Uterus (tissue), 2 donors: Measurements from ENCODE around the gene DHRS12.

Experiments
- POLR2A ChIP-seq, 2 donors: fragments of 450-650 bp; IDR thresholded peaks; one replicate each; pipeline ENCODE4 v1.6.1; 2016; ENCODE audit warnings: antibody characterized with exemption in 2 of 2, mild to moderate bottlenecking in 1 of 2, moderate library complexity in 1 of 2
- TF ChIP-seq, protein P1 (sequence below), 4 experiments: fragments of 200-600 bp in 2 of 4; fragments of 450-650 bp in 2 of 4; sonication (generic) in 2 of 4; IDR thresholded peaks; one replicate each; pipeline ENCODE4 v1.5.1; 2016 to 2019; ENCODE audit warnings: antibody characterized with exemption in 4 of 4, mild to moderate bottlenecking in 2 of 4, moderate library complexity in 1 of 4

DNA sequence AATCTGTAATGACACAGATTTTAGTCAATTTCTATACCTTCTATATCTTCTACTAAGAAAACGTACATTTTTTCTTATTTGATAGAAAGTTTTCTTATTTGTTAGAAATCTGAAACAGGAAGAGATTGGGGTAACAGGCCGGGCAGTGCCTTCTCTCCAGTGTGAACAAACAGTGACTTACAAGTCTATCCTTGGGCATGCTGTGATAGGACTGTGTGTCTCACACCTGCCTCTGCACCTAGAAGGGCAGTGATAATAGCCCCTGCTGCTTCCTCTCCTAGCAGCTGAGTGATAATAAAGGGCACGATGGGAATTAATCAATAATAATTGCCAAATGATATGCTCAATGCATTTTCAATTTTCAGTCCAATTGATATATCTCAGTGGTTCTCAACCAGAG, 39.6 kb upstream of the DHRS12 start:
- TF ChIP-seq, protein P1, sequence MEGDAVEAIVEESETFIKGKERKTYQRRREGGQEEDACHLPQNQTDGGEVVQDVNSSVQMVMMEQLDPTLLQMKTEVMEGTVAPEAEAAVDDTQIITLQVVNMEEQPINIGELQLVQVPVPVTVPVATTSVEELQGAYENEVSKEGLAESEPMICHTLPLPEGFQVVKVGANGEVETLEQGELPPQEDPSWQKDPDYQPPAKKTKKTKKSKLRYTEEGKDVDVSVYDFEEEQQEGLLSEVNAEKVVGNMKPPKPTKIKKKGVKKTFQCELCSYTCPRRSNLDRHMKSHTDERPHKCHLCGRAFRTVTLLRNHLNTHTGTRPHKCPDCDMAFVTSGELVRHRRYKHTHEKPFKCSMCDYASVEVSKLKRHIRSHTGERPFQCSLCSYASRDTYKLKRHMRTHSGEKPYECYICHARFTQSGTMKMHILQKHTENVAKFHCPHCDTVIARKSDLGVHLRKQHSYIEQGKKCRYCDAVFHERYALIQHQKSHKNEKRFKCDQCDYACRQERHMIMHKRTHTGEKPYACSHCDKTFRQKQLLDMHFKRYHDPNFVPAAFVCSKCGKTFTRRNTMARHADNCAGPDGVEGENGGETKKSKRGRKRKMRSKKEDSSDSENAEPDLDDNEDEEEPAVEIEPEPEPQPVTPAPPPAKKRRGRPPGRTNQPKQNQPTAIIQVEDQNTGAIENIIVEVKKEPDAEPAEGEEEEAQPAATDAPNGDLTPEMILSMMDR (IDR thresholded peaks at IDR 0.05), result no peak
- no peak for TF ChIP-seq POLR2A (IDR thresholded peaks at IDR 0.05)
